VCaP (cell line): ENCODE data around the gene CTNNA1.
A peak's percentile ranks its signal among the peaks of the same experiment; 100 is the strongest.

Experiments
- H3K27ac ChIP-seq: fragments of 450-650 bp; 2 replicates; pipeline ENCODE4 v1.5.1; 2017
- TF ChIP-seq, protein P1 (sequence below): fragments of 450-650 bp; conservative IDR thresholded peaks from 2 replicates; pipeline ENCODE4 v1.5.1; 2017; ENCODE audit warnings: mild to moderate bottlenecking, moderate library complexity

CTNNA1 gene

DNA sequence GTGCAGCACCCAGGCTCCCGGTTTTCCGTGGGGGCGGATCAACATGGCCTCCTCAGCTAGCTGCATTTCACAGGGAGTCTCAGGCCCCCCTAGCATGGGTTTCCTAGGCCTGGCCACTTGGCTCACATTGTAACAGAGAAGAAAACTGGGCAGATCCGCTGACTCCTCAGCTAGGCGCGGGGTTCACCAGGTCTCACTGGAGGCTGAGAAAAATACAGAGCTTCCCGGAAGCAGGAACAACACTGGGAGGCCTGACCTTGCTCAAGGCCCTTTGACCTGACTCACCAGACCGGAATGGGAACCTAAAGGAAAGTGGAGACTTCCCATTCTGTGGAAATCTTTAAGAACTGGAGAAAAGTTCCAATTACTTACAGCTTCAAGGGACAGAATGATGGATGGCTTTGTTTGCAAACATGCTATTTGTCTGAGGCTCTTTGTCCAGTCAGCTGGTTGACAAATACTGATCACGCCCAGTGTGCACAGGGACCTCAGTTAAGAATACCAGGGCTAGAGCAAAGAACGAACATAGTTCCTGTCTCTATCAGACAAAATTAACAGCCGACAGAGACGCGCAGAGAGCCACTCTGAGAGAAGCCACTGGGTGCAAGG is 210.6 kb downstream of the CTNNA1 start:
- H3K27ac ChIP-seq, result no peak overlapping the region
- TF ChIP-seq, protein P1, sequence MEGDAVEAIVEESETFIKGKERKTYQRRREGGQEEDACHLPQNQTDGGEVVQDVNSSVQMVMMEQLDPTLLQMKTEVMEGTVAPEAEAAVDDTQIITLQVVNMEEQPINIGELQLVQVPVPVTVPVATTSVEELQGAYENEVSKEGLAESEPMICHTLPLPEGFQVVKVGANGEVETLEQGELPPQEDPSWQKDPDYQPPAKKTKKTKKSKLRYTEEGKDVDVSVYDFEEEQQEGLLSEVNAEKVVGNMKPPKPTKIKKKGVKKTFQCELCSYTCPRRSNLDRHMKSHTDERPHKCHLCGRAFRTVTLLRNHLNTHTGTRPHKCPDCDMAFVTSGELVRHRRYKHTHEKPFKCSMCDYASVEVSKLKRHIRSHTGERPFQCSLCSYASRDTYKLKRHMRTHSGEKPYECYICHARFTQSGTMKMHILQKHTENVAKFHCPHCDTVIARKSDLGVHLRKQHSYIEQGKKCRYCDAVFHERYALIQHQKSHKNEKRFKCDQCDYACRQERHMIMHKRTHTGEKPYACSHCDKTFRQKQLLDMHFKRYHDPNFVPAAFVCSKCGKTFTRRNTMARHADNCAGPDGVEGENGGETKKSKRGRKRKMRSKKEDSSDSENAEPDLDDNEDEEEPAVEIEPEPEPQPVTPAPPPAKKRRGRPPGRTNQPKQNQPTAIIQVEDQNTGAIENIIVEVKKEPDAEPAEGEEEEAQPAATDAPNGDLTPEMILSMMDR, result no peak

DNA sequence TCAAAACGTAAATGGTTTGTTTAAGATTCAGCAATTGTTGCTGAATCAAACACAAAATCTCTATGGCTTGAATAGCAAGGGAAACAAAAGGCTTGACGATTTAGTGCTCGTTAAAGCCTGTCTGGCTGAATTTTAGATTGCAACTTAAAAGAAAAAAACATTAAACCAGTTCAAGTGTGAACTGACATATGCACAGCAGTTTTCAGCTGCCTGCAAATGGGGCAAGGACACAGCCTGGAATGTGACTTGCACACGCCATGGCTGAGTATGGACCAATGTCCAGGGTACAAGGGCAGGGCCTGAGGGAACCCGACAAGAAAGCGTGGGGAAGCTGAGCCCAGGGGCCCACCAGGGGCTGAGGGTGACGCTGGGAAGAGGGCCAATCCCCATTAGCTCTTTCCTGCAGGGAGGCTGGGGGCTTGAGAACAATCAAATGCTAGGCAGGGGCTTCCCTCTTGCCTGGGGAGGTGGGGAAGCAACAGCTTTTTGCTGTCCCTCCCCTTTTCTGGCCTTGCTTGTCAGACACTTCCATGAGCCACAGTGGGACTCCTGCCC is 211.5 kb downstream of the CTNNA1 start:
- no peak overlapping the region for H3K27ac ChIP-seq
- TF ChIP-seq, protein P1, result no peak

DNA sequence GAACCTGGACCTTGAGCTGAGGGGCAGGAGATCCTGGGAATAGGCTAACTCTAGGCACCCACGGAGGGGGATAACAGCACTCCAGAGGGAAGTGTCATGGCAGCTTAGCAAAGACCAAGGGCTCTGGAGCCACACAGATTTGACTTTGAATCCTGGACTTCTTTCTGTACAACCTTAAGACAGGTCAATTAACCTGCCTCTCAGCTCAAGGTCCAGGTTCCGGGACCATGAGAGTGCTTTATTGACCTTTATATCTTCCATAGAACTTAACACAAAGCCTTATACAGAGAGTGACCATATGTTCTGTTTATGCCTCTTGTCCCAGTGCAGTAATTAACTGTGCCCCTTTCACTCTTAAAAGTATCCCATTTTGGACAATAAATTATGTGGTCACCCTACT is 212.4 kb downstream of the CTNNA1 start:
- no peak overlapping the region for H3K27ac ChIP-seq
- TF ChIP-seq, protein P1, result no peak

DNA sequence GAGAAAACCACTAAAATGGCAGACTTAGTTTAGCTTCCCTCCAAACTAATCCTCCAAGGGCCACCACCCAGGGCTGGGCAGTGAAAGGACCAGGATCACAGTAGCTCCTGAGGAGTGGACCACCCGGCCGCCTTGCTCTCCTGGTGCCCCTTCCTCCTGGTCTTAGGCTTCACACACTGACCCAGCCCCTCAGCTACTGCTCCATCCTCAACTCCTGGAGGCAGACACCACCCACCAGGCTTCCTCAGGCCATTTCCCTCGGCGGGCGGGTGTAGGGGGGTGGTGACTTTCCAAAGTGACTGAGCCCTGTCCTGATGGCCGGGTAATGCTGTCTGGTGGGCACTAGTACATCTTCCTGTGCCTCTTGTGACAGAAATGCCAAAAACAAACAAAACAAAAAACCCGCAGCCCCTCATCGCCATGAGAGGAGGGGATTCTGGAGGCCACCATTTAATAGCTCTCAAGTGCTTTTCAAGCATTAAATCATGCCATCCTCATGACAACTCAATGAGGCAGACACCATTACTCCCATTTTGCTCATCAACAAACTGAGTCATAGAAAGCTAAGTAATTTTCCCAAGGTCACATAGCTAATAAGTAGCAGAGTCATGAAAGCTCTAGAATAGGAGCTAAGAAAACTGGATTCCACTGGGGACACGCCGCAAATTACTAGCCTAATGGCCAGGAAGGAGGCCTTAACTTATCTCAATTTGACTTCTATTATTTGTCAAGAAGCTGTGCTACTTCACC is 213.2 kb downstream of the CTNNA1 start:
- TF ChIP-seq, protein P1, result no peak
- H3K27ac ChIP-seq, result no peak overlapping the region

DNA sequence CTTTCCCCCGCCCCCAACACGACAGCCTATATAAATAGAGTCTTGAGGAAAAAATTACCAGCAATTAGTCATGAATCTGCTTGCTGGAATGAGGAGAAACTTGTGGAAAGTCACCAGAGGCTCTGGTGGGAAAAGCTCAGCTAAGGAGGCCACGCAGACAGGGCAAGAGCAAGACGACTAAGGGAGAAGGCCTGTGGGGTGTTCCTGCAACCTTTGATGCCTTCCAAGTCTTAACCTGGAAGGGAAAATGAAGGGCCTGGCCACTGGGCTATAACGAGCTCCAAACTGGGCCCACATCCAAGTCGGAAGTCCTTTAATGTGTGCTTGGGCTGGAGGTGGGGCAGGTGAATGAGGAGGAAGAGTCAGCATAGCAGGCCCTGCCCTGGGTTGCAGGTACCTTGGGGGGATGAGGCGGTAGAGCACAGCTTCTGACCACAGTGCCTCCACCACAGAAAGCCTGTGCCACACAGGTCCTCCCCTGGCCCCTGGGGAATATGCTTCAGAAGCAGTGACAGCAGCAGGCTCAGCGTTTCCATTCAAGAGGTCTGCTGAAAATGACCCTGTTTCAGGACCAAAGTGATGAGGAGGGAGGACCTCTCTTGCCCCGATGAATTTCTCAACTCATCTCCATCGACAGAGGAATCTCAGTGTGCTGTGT is 214.7 kb downstream of the CTNNA1 start:
- peak overlapping the region; percentile 52 for H3K27ac ChIP-seq
- TF ChIP-seq, protein P1, result no peak

DNA sequence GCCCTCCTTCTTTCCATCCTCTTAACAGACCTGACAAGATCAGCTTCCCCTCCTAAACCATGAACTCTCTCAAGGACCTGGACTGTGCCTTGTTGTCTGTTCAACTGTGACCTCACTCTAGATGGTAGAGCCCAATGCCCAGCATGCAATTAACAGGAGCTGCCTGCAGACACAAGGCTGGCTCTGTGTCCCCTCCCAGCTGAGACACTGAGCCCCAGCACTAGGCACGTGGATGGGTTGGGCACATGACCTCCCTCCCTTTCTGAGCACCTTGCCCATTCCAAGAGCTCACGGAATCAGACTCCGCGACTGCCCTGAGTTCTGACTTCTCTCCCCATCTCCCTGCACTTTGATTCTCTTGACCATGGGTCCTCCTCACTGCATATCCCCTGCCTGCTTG is 215.4 kb downstream of the CTNNA1 start:
- TF ChIP-seq, protein P1, result no peak
- peak overlapping the region; percentile 52; the same call in 1 of the 2 replicates for H3K27ac ChIP-seq

DNA sequence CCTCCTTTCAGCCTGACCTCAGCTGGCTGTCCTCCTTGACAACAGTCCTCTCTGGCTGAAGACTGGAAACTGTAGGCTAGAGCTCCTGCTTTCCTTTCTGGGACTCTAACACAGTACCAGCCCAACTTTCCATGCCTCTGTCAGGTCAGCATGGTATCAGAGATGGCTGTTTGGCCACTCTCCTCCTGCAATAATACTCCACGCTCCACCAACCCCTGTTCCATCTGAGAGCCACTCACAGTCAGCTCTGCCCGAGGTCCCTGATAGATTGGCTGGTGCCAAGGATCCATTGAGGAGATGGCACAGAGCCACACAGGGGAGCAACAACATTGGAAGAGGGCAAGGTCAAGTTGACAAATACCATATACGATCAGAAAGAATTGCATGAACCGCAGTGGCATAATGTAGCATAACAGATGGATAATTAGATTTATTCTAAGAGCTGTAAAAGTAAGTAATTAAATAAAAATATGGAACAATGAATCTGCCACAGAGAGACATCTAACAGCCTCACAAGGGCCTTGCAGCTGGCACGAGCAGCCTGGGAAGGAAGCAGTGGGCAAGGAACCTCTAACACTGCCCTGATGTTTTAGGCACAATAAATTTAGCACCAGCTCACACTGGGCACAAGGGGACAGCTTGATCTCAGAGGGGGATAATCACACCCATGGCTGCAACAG is 216.2 kb downstream of the CTNNA1 start:
- H3K27ac ChIP-seq, result peak overlapping the region; percentile 52; the same call in 1 of the 2 replicates
- TF ChIP-seq, protein P1, result no peak
